Measurements from ENCODE around the gene RPS6KC1.

GRCh38 chr1:213200630-213201029, 149.6 kb downstream of the RPS6KC1 start:
- no peak for TF ChIP-seq CREB1 (IDR thresholded peaks at IDR 0.05; ENCODE audit: low read depth)
- TF ChIP-seq TEAD4 (IDR thresholded peaks at IDR 0.05): no peak
- TF ChIP-seq REST (IDR thresholded peaks at IDR 0.05; ENCODE audit: low read depth): no peak
- no peak for TF ChIP-seq NFIC (IDR thresholded peaks at IDR 0.05)

Measured in Ishikawa (cell line).